ENCODE data around the gene OR1D2. TPM values are rescaled to one million over a fixed set of nuclear protein-coding genes. Genes with fewer than 3 reads are reported as not detected.

The OR1D2 gene
- total RNA-seq, 1 donor from 2014 or later = not detected

GRCh38 chr17:3046753-3047152, 57.5 kb downstream of the OR1D2 start:
- peaks cover under 1 to 5% (median 3%) of the 10 kb centered on the region in 3 donors for H3K27me3 ChIP-seq (ENCODE audit: control insufficient read depth in 3 of 3, insufficient read depth in 3 of 3, low read length in 3 of 3)
- no peaks in the 10 kb centered on the region for H3K36me3 ChIP-seq (ENCODE audit: control insufficient read depth in 3 of 3, insufficient read depth in 3 of 3, low read length in 3 of 3)
- no peak overlapping the region for H3K4me3 ChIP-seq (ENCODE audit: low read length in 3 of 3)
- H3K4me1 ChIP-seq (ENCODE audit: control insufficient read depth in 3 of 3, insufficient read depth in 3 of 3, low read length in 3 of 3) = peaks cover 5 to 12% (median 8%) of the 10 kb centered on the region in 3 donors
- H3K9me3 ChIP-seq (ENCODE audit: control insufficient read depth in 3 of 3, low read length in 3 of 3) = peaks cover 0 to 6% (median 3%) of the 10 kb centered on the region in 3 donors
- no peak overlapping the region for H3K27ac ChIP-seq (ENCODE audit: low read depth, low read length)
- H3K9ac ChIP-seq (ENCODE audit: low read depth in 1 of 3, low read length in 3 of 3) = no peak overlapping the region

- peaks cover 0 to 5% (median 4%) of the 10 kb centered on the region in 3 donors for H3K4me1 ChIP-seq (ENCODE audit: control insufficient read depth in 3 of 3, insufficient read depth in 3 of 3, low read length in 3 of 3)
- no peak overlapping the region for H3K27ac ChIP-seq (ENCODE audit: low read depth, low read length)
- no peak overlapping the region for H3K4me3 ChIP-seq (ENCODE audit: low read length in 3 of 3)
- H3K9ac ChIP-seq (ENCODE audit: low read depth in 1 of 3, low read length in 3 of 3) = no peak overlapping the region
- no peaks in the 10 kb centered on the region for H3K36me3 ChIP-seq (ENCODE audit: control insufficient read depth in 3 of 3, insufficient read depth in 3 of 3, low read length in 3 of 3)
- H3K9me3 ChIP-seq (ENCODE audit: control insufficient read depth in 3 of 3, low read length in 3 of 3) = peaks cover 0 to 6% (median 3%) of the 10 kb centered on the region in 3 donors
- peaks cover 13 to 16% (median 15%) of the 10 kb centered on the region in 3 donors for H3K27me3 ChIP-seq (ENCODE audit: control insufficient read depth in 3 of 3, insufficient read depth in 3 of 3, low read length in 3 of 3)
Measured at GRCh38 chr17:3043737-3044365, 60.4 kb downstream of the OR1D2 start.

GRCh38 chr17:3040882-3041281, 63.3 kb downstream of the OR1D2 start:
- Histone ChIP-seq H3K27me3 (ENCODE audit: control insufficient read depth in 3 of 3, insufficient read depth in 3 of 3, low read length in 3 of 3) (peaks cover 16 to 31% (median 28%) of the 10 kb centered on the region in 3 donors), H3K36me3 (ENCODE audit: control insufficient read depth in 3 of 3, insufficient read depth in 3 of 3, low read length in 3 of 3) (no peaks in the 10 kb centered on the region), H3K9ac (ENCODE audit: low read depth in 1 of 3, low read length in 3 of 3) (no peak overlapping the region), H3K4me1 (ENCODE audit: control insufficient read depth in 3 of 3, insufficient read depth in 3 of 3, low read length in 3 of 3) (no peaks in the 10 kb centered on the region), H3K27ac (ENCODE audit: low read depth, low read length) (no peak overlapping the region), H3K4me3 (ENCODE audit: low read length in 3 of 3) (no peak overlapping the region), H3K9me3 (ENCODE audit: control insufficient read depth in 3 of 3, low read length in 3 of 3) (peaks cover 0 to 6% (median 3%) of the 10 kb centered on the region in 3 donors)

- no peaks in the 10 kb centered on the region for H3K4me1 ChIP-seq (ENCODE audit: control insufficient read depth in 3 of 3, insufficient read depth in 3 of 3, low read length in 3 of 3)
Measured at GRCh38 chr17:3039736-3040135, 64.5 kb downstream of the OR1D2 start.

GRCh38 chr17:3038941-3039340, 65.3 kb downstream of the OR1D2 start:
- H3K27me3 ChIP-seq (ENCODE audit: control insufficient read depth in 3 of 3, insufficient read depth in 3 of 3, low read length in 3 of 3) = peaks cover 17 to 35% (median 35%) of the 10 kb centered on the region in 3 donors
- peaks cover 0 to 4% (median 3%) of the 10 kb centered on the region in 3 donors for H3K9me3 ChIP-seq (ENCODE audit: control insufficient read depth in 3 of 3, low read length in 3 of 3)
- no peak overlapping the region for H3K4me3 ChIP-seq (ENCODE audit: low read length in 3 of 3)
- no peaks in the 10 kb centered on the region for H3K4me1 ChIP-seq (ENCODE audit: control insufficient read depth in 3 of 3, insufficient read depth in 3 of 3, low read length in 3 of 3)
- no peaks in the 10 kb centered on the region for H3K36me3 ChIP-seq (ENCODE audit: control insufficient read depth in 3 of 3, insufficient read depth in 3 of 3, low read length in 3 of 3)
- no peak overlapping the region for H3K9ac ChIP-seq (ENCODE audit: low read depth in 1 of 3, low read length in 3 of 3)
- H3K27ac ChIP-seq (ENCODE audit: low read depth, low read length) = no peak overlapping the region

More at GRCh38 chr17:3039736-3040135, 64.5 kb downstream of the OR1D2 start:
- no peaks in the 10 kb centered on the region for H3K36me3 ChIP-seq (ENCODE audit: control insufficient read depth in 3 of 3, insufficient read depth in 3 of 3, low read length in 3 of 3)
- H3K4me3 ChIP-seq (ENCODE audit: low read length in 3 of 3) = no peak overlapping the region
- H3K27ac ChIP-seq (ENCODE audit: low read depth, low read length) = no peak overlapping the region
- peaks cover 0 to 6% (median 3%) of the 10 kb centered on the region in 3 donors for H3K9me3 ChIP-seq (ENCODE audit: control insufficient read depth in 3 of 3, low read length in 3 of 3)
- H3K27me3 ChIP-seq (ENCODE audit: control insufficient read depth in 3 of 3, insufficient read depth in 3 of 3, low read length in 3 of 3) = peaks cover 17 to 35% (median 35%) of the 10 kb centered on the region in 3 donors
- H3K9ac ChIP-seq (ENCODE audit: low read depth in 1 of 3, low read length in 3 of 3) = no peak overlapping the region

Other genes with a start within 250 kb of the OR1D2 start
- gene OR1D5, start 40.8 kb downstream of the OR1D2 start, total RNA-seq = not detected
- gene OR1G1, start 23.1 kb upstream of the OR1D2 start, total RNA-seq = not detected
- not detected for gene OR1A2, start 93.1 kb upstream of the OR1D2 start, total RNA-seq
- gene OR1A1, start 103.2 kb upstream of the OR1D2 start, total RNA-seq = not detected
- 0.52 TPM for gene OR3A1, start 193.9 kb upstream of the OR1D2 start, total RNA-seq

All from skeletal muscle tissue (tissue), 4 donors.